Measurements from ENCODE around the gene MARK4.
"Not testable (repeated sequence)": the region's sequence is repeated elsewhere in the genome, so short reads cannot be mapped to it uniquely, and the experiment has no call there.

Gene MARK4

DNA sequence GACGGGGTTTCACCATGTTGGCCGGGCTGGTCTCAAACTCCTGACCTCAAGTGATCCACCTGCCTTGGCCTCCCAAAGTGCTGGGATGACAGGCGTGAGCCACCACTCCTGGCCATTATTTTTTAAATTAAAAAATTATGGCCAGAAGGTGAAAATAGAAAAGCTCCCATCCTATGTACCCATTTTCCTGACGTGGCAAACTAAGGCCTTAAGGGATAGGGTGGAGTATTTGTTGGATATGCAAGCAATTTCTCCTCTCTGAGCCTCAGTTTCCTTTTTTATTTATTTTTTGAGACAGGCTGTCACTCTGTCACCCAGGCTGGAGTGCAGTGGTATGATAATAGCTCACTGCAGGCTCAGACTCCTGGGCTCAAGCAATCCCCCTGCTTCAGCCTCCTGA, 83.8 kb downstream of the MARK4 start:
- in situ Hi-C loops (cut with MboI; ENCODE audit: low sequenced_read_pairs), result not testable (repeated sequence)

DNA sequence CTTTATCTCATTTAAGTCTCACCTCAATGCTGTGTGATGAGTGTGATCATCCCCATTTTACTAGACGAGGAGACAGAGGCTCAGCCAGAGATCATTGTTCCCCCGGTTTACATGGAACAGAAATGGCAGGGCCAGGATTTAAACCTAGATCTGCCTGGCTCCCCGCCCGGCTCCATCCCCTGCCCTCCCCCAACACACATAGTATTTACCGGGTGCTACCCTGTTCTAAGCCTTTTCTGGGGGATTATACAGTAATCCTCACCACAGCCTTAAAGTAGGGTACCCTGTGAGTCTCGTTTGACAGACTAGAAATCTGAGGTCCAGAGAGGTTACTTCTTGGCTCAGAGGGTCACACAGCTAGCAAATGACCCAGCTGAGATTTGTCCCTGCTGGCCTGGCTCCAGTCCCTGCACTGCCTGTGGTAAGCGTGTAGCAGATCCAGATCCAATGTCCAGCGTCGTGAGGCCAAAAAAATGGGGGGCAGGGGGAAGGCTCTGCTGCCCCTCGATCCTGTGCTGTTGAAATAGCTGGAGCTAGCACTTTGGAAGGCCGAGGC, 85.7 kb downstream of the MARK4 start:
- in situ Hi-C loops (cut with MboI; ENCODE audit: low sequenced_read_pairs), result no loop called here

DNA sequence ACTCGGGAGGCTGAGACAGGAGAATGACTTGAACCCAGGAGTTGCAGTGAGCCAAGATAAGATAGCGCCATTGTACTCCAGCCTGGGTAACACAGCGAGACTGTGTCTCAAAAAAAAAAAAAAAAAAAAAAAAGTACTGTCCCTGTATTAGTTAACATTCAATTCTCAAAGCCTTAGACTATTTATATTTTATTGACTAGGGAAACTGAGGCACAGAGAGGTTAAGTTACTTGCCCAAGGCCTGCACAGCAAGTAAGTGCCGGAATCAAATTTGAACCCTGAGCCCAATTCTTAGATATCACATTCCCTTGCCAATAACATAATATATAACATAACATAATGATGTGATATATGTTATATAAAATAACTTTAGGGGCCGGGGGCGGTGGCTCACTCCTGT, 88.6 kb downstream of the MARK4 start:
- in situ Hi-C loops (cut with MboI; ENCODE audit: low sequenced_read_pairs), result no loop called here

DNA sequence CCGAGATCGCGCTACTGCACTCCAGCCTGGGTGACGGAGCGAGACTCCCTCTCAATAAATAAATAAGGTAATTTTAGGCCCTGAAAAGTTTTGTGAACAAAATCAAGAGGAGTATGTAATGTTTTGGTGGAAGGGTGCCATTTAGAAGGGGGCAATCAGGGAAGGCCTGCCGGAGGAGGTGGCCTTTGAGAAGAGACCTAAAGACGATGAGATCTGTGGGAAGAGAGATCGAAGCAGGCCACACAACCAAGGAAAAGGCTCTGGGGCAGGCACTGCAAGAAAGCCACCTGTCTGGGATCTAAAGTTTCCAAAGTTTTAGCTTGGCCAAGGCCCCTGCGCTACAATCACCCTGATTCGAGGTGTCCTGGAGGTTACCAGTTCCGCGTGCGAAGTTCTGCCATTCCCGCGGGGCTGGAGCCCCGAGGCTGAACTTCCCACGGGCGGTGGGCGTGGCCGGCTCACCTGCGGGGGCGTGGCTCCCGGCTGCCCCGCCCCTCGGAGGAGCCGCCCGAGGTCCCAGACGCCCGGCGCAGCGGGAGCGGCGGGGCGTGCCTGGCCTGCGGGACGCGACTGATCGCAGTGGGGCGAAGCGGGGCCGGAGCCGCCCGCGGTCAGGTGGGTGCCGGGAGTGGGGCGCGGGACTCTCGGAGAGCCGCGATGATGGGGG, 89.3 kb downstream of the MARK4 start, which contains the start of gene KLC3:
KLC3 (plus strand) TSS at position 519 of the 667 bp plus-strand sequence. CDS start 4,792 bp downstream, outside the sequence.
- in situ Hi-C loops (cut with MboI; ENCODE audit: low sequenced_read_pairs), result no loop called here

DNA sequence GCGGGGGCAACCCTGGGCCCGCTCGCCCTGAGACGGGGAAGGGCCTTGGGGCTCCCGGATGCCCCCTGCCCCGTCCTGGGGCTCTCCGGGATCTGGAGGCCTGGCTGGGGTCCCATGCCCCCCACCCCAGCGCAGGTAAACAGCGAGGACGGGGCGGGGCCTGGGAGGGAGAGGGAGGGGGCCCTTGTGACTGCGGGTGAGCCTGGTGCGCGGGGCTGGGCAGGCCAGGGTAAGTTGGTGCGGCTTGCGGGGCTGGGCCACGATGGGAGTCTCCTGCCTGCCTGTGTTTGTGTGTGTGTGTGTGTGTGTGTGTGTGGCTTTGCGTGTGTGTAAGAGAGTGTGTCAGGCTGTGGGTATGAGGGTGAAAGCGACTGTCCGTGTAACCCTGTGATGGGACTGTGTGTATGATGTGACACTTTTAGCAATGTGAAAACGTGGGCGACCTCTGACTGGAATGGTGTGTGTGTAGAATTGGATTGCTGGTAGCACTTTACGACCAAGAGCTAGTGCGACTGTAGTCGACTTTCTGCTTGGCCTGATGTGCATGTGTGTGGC, 89.9 kb downstream of the MARK4 start:
- in situ Hi-C loops (cut with MboI; ENCODE audit: low sequenced_read_pairs), result no loop called here

DNA sequence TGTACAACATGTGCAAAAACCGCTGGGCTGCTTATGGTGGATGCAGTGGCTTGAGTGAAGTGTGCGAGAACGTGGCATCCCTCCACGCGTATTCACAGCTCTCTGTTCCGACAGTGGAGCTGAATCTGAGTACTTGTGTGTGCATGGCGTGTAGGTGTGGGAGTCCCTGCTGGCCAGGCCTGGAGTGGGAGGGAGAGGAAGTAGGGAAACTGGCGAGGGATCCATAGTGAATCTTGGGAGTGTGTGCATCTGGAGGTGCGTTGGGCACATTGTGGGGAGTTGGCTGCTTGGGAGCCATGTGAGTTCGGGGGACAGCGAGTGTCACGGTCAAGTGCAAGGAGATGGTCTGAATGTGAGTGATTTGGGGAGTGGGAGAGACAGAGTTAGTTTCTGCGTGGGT, 91.8 kb downstream of the MARK4 start:
- in situ Hi-C loops (cut with MboI; ENCODE audit: low sequenced_read_pairs), result no loop called here

DNA sequence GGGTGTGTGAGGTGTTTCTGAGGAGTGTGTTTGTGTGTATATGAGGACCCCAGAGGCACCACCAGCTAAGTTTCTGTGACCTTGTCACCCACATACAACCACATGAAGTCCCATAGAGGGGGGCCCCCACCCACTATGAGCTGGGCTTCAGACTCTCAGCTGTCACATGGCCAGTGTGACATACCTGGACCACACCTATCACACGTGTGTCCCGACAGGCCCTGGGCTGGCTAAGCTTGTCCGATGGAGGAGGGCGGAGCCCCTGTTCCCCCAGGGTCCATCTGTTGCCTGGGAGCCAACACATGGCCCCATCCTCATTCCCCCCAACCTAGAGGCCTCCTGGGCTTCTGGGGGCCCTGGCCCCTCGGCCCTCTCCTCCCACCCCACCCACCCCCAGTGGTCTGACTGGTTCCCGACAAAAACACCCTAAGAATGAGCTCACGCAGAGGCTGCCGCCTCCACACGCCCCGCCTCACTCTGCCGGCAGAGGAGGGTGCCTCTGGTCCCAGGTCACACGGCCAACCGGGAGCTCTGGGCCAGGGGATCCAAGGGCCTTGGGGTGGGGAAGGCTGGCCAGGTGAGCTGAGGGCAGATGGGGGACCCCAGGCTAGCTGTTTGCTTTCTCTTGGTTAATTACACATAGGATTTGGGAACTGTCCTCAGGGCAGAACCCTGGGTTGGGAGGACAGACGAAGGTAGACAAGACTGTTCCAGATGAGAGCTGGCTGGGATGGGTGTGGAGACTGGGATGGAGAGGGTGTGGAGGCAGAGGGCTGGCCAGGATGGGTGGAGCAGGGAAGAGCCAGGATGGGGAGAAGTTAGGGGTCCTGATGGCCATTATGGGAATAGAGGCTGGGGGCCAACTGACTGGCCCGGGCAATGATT, 93.8 kb downstream of the MARK4 start:
- in situ Hi-C loops (cut with MboI; ENCODE audit: low sequenced_read_pairs), result no loop called here

DNA sequence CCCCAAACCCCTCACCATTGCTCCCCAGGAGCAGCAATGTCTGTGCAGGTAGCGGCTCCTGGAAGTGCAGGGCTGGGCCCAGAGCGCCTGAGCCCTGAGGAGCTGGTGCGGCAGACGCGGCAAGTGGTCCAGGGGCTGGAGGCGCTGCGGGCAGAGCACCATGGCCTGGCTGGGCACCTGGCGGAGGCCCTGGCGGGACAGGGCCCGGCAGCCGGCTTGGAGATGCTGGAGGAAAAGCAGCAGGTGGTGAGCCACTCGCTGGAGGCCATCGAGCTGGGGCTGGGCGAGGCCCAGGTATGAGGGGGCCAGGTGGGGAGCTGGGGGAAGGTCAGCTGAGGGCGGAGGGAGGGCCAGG, 94.4 kb downstream of the MARK4 start:
- in situ Hi-C loops (cut with MboI; ENCODE audit: low sequenced_read_pairs), result no loop called here

DNA sequence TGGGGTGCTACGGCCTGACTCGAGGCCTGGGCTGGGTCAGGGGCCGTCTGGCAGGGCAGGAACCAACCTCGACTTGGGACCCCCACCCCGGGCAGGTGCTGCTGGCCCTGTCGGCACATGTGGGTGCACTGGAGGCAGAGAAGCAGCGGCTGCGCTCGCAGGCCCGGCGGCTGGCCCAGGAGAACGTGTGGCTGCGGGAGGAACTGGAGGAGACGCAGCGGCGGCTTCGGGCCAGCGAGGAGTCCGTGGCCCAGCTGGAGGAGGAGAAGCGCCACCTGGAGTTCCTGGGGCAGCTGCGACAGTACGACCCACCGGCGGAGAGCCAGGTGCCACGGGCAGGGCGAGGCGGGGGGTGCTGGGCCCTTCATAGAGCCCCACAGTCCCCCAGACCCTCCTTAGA, 95.4 kb downstream of the MARK4 start:
- in situ Hi-C loops (cut with MboI; ENCODE audit: low sequenced_read_pairs), result no loop called here

DNA sequence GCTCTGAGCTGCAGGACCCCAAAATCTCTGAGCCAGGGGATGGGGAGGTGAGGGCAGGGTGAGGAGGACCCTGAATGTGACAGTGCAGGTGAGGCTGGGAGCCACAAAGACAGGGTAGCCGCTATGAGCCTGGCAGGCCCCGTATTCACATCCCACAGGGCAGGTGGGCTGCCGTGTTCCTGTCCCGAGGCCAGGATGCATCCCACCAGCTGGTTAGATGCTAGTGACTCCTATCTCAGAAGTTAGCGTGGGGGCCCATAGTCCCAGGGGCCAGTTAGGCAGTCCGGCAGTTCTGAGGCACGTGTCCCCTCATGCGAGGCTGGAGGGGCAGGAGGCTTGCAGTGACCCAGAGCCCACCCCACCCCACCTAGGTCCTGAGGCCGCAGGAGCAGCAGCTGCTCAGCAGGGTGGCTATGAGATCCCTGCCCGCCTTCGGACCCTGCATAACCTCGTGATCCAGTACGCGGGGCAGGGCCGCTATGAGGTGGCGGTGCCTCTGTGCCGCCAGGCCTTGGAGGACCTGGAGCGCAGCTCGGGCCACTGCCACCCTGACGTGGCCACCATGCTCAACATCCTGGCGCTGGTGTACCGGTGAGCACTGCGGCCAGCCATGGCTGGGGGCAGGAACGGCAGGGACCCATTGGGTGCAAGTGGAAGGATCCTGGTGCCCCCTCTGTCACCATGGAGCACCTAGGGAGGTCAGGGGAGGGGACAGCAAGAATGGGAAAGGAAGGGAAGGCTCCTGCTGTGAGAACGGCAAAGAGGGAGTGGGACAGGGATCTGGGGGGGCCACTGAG, 96.7 kb downstream of the MARK4 start:
- in situ Hi-C loops (cut with MboI; ENCODE audit: low sequenced_read_pairs), result no loop called here

DNA sequence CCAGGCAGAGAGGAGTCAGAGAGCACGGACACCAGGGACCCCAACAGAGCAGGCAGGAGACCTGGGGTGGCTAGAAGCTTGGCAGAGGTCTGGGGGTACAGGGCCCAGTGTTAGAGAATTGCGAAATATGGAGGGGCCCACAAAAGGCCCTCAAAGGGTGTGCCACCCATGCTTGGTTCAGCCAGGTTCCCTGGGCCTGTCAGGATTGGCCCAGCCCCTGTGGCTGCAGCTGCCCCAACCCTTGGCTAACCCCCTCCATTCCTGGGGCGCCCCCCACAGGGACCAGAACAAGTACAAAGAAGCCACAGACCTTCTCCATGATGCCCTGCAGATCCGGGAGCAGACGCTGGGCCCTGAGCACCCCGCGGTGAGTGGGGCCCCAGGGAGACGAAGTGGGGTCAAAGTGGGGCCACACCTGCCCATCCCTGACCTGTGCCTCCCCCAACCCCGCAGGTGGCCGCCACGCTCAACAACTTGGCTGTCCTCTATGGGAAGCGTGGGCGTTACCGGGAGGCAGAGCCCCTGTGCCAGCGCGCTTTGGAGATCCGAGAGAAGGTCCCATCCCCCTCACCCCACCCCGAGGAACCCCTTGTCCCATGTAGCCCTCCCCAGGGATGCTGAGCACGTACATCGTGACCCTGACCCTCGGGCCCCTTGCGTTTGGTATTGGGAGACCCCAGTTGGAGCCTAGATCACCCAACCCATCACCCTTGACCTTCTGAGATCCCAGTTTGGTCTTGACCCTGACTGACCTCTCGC, 97.5 kb downstream of the MARK4 start:
- in situ Hi-C loops (cut with MboI; ENCODE audit: low sequenced_read_pairs), result no loop called here

DNA sequence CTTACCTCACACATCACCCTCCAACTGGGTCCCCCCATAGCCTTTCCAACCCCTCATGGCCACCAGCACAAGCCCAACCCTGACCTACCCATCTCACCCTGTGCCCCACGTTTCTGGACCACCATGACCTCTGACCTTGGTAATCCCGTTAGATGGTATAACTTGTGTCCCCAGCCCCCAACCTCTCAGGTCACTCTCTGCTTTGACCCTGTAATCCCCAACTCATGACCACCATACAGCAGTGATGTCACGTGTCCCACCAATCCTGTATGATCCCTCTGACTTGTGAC, 98.0 kb downstream of the MARK4 start:
- in situ Hi-C loops (cut with MboI; ENCODE audit: low sequenced_read_pairs), result no loop called here

DNA sequence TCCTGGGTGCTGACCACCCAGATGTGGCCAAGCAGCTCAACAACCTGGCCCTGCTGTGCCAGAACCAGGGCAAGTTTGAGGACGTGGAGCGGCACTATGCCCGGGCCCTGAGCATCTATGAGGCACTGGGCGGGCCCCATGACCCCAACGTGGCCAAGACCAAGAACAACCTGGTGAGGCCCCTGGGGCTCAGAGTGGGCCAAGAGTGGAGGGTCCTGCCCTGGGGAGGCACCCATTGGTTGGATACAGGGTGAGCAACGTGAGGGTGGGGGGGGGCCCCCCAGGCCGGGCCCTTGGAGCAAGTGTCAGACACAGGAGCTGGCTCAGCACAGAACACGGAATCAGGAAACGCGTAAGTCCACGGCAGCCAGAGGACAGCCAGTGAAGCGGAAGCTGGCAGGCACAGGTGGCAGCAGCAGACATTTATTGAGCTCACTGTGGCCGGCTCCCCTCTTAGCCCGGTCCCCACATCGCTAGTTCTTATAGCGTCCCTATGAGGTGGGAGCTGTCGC, 98.4 kb downstream of the MARK4 start:
- in situ Hi-C loops (cut with MboI; ENCODE audit: low sequenced_read_pairs), result no loop called here

DNA sequence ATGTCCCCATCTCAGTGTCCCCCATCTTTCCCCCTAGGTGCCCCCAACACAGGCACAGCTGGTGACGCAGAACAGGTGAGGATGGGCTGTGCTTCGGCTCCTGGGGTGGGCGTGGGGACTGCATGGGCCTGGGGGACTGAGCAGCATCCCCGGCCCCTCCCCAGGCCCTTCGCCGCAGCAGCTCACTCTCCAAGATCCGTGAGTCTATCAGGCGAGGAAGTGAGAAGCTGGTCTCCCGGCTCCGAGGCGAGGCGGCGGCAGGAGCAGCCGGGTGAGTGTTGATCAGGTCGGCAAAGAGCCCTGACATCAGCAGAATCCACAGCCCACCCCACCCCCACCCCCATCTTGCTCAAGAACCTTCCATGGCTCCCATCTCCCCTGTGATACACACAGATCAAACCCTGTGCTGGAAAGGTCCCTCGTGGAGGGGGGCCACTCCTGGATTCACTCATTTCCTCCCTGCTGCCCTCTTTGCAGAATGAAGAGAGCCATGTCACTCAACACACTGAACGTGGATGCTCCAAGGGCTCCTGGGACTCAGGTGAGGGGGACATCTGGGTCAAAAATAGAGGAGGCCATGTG, 99.5 kb downstream of the MARK4 start:
- in situ Hi-C loops (cut with MboI; ENCODE audit: low sequenced_read_pairs), result no loop called here

DNA sequence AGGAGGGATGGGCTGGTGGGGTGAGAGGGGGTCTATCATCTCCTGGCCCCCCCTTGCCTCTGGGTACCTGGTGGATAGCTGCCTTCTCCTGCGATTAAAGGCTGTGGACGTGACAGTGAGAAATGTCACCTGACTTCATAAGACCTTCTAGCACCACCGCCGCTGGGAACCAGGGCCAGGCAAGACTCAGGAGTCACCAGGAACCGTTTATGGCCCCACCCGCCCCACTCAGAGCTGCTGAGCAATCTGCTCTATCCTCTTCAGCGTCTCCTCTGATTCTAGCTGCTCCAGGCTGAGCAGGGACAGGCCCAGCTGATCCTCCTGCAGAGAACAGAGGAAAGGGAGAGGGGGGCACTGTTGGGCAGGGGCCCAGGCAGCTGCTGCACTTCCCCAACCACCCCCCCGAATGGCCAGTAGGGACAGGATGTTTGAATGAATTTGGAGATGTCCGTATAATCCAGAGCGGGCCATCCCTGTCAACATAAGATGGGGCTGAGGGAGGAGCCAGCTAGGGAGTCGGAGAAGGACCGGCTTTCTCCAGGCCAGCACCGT, 100.4 kb downstream of the MARK4 start:
- in situ Hi-C loops (cut with MboI; ENCODE audit: low sequenced_read_pairs), result no loop called here

DNA sequence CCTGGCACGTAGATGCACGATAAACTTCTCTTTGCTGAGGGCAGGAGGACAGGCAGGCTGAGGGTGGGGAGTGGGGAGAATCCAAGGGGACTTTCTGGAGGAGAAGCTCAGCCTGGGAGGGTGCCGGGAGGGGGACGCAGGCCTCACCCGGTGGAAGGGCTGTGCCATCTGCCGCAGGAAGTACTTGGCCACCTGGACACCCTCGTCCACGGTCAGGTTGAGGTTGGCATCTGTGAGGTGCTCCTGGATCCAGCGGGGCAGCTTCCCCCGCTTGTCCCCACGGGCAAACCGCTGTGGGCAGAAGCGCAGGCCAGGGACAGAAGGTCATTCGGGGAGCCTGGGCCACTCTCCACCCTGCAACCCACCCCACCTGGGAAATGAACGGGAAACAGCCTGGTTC, 101.0 kb downstream of the MARK4 start:
- in situ Hi-C loops (cut with MboI; ENCODE audit: low sequenced_read_pairs), result no loop called here

DNA sequence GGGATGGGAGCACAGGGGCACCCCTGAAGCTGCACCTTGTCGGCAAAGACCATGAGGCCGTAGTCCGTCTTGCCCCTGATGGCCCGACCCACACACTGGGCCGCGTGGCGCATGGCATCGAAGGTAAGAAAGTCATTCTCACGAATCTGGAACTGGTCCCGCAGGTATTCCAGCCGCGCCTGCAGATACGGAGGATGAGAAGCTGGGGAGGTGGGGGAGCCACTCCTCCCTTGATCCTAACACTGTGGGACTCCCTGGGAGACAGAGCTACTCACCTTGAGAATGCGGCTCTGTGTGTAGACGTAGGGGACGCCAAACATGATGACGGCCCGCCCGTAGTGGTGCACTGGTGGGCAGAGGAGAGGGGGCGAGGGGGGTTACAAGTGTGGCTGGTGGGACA, 101.4 kb downstream of the MARK4 start:
- in situ Hi-C loops (cut with MboI; ENCODE audit: low sequenced_read_pairs), result no loop called here

DNA sequence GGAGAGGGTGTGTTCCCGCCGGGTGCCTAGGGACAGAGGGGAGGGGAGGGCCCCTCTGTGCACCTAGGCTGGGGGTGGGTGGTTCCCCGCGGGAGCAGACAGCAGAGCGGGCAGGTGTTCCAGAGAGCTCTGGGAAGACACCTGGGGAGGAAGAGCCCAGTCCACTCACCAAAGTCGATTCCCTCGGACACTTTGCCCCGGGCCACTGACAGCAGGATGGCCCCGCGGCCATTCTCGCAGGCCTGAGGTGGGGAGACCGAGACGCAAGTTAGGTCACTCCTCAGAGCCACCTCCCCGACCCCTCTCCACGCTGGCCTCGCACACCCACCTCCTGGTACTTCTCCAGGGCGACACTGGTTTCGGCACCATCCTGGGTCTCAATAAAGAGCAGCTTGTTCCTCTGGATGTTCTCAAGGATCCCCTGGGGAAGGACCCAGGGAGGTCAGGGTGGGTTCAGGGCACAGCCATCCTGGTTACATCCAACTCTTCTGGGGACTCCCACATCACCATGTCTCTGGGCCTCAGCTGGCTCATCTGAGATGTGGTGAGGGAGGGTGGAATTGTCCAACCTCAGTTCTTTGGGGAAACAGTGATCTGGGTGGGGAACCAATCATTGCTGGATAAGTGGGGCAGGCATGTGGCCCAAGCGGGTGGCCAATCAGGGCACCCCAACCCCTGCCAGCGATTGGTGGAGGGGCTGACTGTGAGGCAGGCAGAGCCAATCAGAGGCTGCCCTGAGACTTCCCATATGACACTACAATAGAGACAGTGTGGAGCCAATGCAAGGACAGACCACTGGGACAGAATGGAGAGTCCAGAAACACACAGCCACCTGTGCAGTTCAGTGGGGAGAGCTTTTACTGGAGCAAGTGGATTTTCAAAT, 102.1 kb downstream of the MARK4 start:
- in situ Hi-C loops (cut with MboI; ENCODE audit: low sequenced_read_pairs), result no loop called here
